Measurements from ENCODE around the gene RAB41.
"Not testable (repeated sequence)": the region's sequence is repeated elsewhere in the genome, so short reads cannot be mapped to it uniquely, and the experiment has no call there.

RAB41 gene

GRCh38 chrX:70289793-70290770 is 8.1 kb downstream of the RAB41 start, which contains the start of the genes KIF4A and PDZD11:
TSS of gene KIF4A (plus strand) at chrX:70290104. CDS start at chrX:70290459, 355 bp downstream.
TSS of gene PDZD11 (minus strand) at chrX:70289927. CDS start at chrX:70289341, 586 bp downstream.
- peak; percentile 72 to 74 for DNase-seq (ENCODE audit: low read depth in 2 of 2)

- no peak for DNase-seq (ENCODE audit: low read depth in 2 of 2)
Measured at GRCh38 chrX:70292788-70293187, 10.8 kb downstream of the RAB41 start.

- no peak for DNase-seq (ENCODE audit: low read depth in 2 of 2)
Measured at GRCh38 chrX:70293621-70294020, 11.6 kb downstream of the RAB41 start.

GRCh38 chrX:70301716-70302115 is 19.7 kb downstream of the RAB41 start:
- no peak for DNase-seq (ENCODE audit: low read depth in 2 of 2)

DNA sequence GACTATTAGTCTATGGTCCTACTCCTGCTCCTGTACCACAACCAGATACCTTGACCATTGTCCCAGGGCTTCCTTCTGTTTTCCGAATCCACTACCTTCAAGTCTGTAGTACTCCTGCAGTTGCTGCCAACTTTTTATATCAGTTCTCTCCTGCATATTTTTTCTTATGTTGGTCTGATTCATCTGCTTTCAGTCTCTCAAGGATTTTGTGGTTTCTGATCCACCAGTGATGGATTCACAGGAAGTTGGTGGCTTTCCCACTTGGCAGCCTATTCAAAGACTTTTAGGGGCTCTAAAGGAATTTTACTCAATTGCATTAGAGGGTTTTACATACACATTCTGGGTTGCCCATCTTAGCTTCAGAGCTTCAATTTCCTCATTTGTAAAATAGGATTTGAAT is 31.5 kb downstream of the RAB41 start:
- no peak for DNase-seq (ENCODE audit: low read depth in 2 of 2)

GRCh38 chrX:70322784-70323183 is 40.8 kb downstream of the RAB41 start:
- DNase-seq (ENCODE audit: low read depth in 2 of 2): no peak

DNA sequence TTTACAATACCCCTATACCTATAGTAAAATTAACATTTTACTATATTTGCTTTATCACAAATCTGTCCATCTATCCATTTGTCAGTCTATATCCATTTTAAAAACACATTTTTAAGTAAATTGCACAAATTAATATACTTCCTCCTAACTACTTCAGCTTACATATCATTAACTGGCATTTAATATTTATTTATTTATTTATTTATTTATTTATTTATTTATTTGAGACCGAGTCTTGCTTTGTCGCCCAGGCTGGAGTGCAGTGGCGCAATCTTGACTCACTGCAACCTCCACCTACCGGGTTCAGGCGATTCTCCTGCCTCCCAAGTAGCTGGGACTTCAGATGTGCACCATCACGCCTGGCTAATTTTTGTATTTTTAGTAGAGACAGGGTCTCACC is 41.7 kb downstream of the RAB41 start:
- not testable (repeated sequence) for DNase-seq (ENCODE audit: low read depth in 2 of 2)

DNA sequence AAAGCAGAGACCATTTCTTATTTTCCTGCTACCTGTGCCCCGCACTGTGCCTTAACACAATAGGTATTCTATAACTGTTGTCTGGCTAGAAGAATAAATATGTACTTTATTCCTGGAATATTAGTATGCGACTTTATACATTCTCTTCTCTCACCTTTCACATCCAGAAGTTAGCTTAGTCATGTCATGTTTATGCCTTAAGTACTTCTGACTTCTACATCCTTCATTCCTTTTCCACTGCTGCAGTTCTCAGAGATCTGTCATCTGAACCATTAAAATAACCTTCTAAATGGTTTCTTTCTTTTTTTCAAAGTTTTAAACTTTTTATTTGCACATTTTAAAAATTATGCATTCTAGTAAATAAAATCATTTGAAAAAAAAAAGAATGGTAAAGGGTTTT is 42.4 kb downstream of the RAB41 start:
- no peak for DNase-seq (ENCODE audit: low read depth in 2 of 2)

DNA sequence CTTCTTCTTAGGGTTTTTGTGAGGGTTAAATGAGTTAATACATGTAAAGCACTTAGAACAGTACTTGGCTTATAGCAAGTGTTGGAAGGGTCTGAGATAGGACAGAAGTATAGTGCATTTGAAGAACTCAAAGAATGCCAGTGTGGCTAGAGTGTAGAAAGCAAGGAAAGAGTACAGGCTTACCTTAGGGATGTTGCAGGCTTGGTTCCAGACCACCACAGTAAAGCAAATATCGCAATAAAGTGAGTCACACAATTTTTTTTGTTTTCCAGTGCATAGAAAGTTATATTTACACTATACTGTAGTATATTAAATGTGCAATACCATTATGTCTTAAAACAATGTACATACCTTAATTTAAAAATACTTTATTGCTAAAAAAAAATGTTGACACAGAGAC is 49.2 kb downstream of the RAB41 start:
- DNase-seq (ENCODE audit: low read depth in 2 of 2): no peak

- DNase-seq (ENCODE audit: low read depth in 2 of 2): no peak
Measured at GRCh38 chrX:70332600-70332999, 50.6 kb downstream of the RAB41 start.
